Gastrocnemius medialis (tissue), 4 donors: ENCODE results near the gene IL1B. TPM values are rescaled to one million over a fixed set of nuclear protein-coding genes. Genes with fewer than 3 reads are reported as not detected.

Experiments used
- ATAC-seq, 2 donors: fragments of 150-250 bp; one replicate each; pipeline ENCODE4 v1.9.1; 2016
- DNase-seq, 2 donors: peaks; one replicate each; pipeline ENCODE4 v3.0.0-alpha.2; 2019
- H3K27ac ChIP-seq, 4 donors: fragments of 200-600 bp; sonication (generic); 1 replicate in 1 of 4; 2 replicates in 3 of 4; pipeline ENCODE4 v1.5.1; 2016 to 2018; ENCODE audit warnings: mild to moderate bottlenecking in 2 of 4, moderate library complexity in 1 of 4
- H3K27me3 ChIP-seq, 3 donors: fragments of 200-600 bp; sonication (generic) in 2 of 3; 1 replicate in 1 of 3; 2 replicates in 2 of 3; pipeline versions ENCODE4 v1.5.1 to v1.6.0; 2016 to 2019; ENCODE audit warnings: mild to moderate bottlenecking in 1 of 3, moderate library complexity in 1 of 3
- H3K36me3 ChIP-seq, 2 donors: fragments of 200-600 bp; sonication (generic) in 1 of 2; one replicate each; pipeline ENCODE4 v1.5.1; 2017 to 2018
- H3K4me1 ChIP-seq, 2 donors: fragments of 200-600 bp; sonication (generic) in 1 of 2; one replicate each; pipeline ENCODE4 v1.5.1; 2016 to 2017; ENCODE audit warnings: mild to moderate bottlenecking in 2 of 2
- H3K4me3 ChIP-seq, 4 donors: fragments of 200-600 bp; sonication (generic) in 3 of 4; 1 replicate in 1 of 4; 2 replicates in 3 of 4; pipeline ENCODE4 v1.5.1; 2016 to 2019; ENCODE audit warnings: mild to moderate bottlenecking in 2 of 4
- H3K9me3 ChIP-seq, 3 donors: fragments of 200-600 bp; sonication (generic) in 2 of 3; 1 replicate in 1 of 3; 2 replicates in 2 of 3; pipeline ENCODE4 v1.5.1; 2016 to 2019
- CTCF ChIP-seq, 5 experiments: fragments of 450-650 bp in 3 of 5; fragments of 200-600 bp in 2 of 5; sonication (generic) in 2 of 5; IDR thresholded peaks in 4 of 5; conservative IDR thresholded peaks in 1 of 5; 1 replicate in 4 of 5; 2 replicates in 1 of 5; pipeline ENCODE4 v1.5.1; 2016 to 2019; ENCODE audit warnings: antibody characterized with exemption in 5 of 5, mild to moderate bottlenecking in 3 of 5, moderate library complexity in 3 of 5
- POLR2A ChIP-seq, 2 donors: fragments of 450-650 bp; IDR thresholded peaks; one replicate each; pipeline ENCODE4 v1.6.1; 2017; ENCODE audit warnings: antibody characterized with exemption in 2 of 2, mild to moderate bottlenecking in 2 of 2, moderate library complexity in 2 of 2
- in situ Hi-C, 4 donors: fragments of 200-750 bp; cut with MboI; loops; one replicate each; pipeline versions ENCODE4 v1.15.0 to v1.8.0; 2017; ENCODE audit warnings: low sequenced_read_pairs in 4 of 4
- intact Hi-C: fragments of 100-400 bp; cut with DNase I; formaldehyde crosslinking; loops from one replicate; pipeline ENCODE4 v1.15.1; 2023; ENCODE audit warnings: low total_unique reads
- total RNA-seq, 4 donors: library from RNA; depleted of rRNA; stranded (reverse); fragments of >200 nt; gene quantifications; one replicate each; pipeline versions ENCODE4 v1.1.0 to v1.2.3, GENCODE V29; 2016

The IL1B gene
- total RNA-seq, 4 donors from 2014 or later = not detected

GRCh38 chr2:112850588-112850987 lies 14.0 kb upstream of the IL1B start:
- ATAC-seq (no peak), DNase-seq (no peak)
- H3K36me3 ChIP-seq = no peaks in the 10 kb centered on the region
- no peaks in the 10 kb centered on the region for H3K4me1 ChIP-seq
- in situ Hi-C loops = no loop called here
- H3K27me3 ChIP-seq = no peaks in the 10 kb centered on the region
- H3K4me3 ChIP-seq = no peak overlapping the region
- no peaks in the 10 kb centered on the region for H3K9me3 ChIP-seq
- H3K27ac ChIP-seq = no peak overlapping the region
- intact Hi-C loops = no loop called here
- TF ChIP-seq POLR2A (IDR thresholded peaks at IDR 0.05) (no peak), CTCF (IDR thresholded peaks at IDR 0.05 in 4 of 5, conservative IDR thresholded peaks at IDR 0.05 in 1 of 5) (no peak)

- ATAC-seq = no peak
- no peak overlapping the region for H3K27ac ChIP-seq
- in situ Hi-C loops (no loop called here), intact Hi-C loops (no loop called here)
- no peak for TF ChIP-seq POLR2A (IDR thresholded peaks at IDR 0.05)
- no peak for TF ChIP-seq CTCF (IDR thresholded peaks at IDR 0.05 in 4 of 5, conservative IDR thresholded peaks at IDR 0.05 in 1 of 5)
- DNase-seq = no peak
- H3K36me3 ChIP-seq = no peaks in the 10 kb centered on the region
- H3K27me3 ChIP-seq = no peaks in the 10 kb centered on the region
- no peaks in the 10 kb centered on the region for H3K9me3 ChIP-seq
- H3K4me1 ChIP-seq = no peaks in the 10 kb centered on the region
- H3K4me3 ChIP-seq = no peak overlapping the region
Measured at GRCh38 chr2:112849956-112850355, 13.4 kb upstream of the IL1B start.

- H3K36me3 ChIP-seq = no peaks in the 10 kb centered on the region
- TF ChIP-seq POLR2A (IDR thresholded peaks at IDR 0.05) = no peak
- in situ Hi-C loops (no loop called here), intact Hi-C loops (no loop called here)
- no peak for ATAC-seq
- no peaks in the 10 kb centered on the region for H3K4me1 ChIP-seq
- no peak for DNase-seq
- H3K27me3 ChIP-seq = no peaks in the 10 kb centered on the region
- H3K27ac ChIP-seq = no peak overlapping the region
- H3K4me3 ChIP-seq = no peak overlapping the region
- H3K9me3 ChIP-seq = no peaks in the 10 kb centered on the region
Measured at GRCh38 chr2:112848833-112849232, 12.3 kb upstream of the IL1B start.

GRCh38 chr2:112846031-112846430 lies 9.5 kb upstream of the IL1B start:
- no peak for DNase-seq
- Histone ChIP-seq H3K4me1 (no peaks in the 10 kb centered on the region), H3K27me3 (no peaks in the 10 kb centered on the region), H3K27ac (no peak overlapping the region), H3K36me3 (no peaks in the 10 kb centered on the region), H3K4me3 (no peak overlapping the region), H3K9me3 (no peaks in the 10 kb centered on the region)
- in situ Hi-C loops (no loop called here), intact Hi-C loops (no loop called here)
- ATAC-seq = no peak
- TF ChIP-seq POLR2A (IDR thresholded peaks at IDR 0.05) (no peak), CTCF (IDR thresholded peaks at IDR 0.05 in 4 of 5, conservative IDR thresholded peaks at IDR 0.05 in 1 of 5) (no peak)

GRCh38 chr2:112843836-112844235 lies 7.3 kb upstream of the IL1B start:
- no peak for TF ChIP-seq CTCF (IDR thresholded peaks at IDR 0.05 in 4 of 5, conservative IDR thresholded peaks at IDR 0.05 in 1 of 5)
- no peak for TF ChIP-seq POLR2A (IDR thresholded peaks at IDR 0.05)
- intact Hi-C loops = no loop called here
- no peaks in the 10 kb centered on the region for H3K4me1 ChIP-seq
- H3K9me3 ChIP-seq = no peaks in the 10 kb centered on the region
- ATAC-seq = no peak
- in situ Hi-C loops = no loop called here
- H3K27ac ChIP-seq = no peak overlapping the region
- no peaks in the 10 kb centered on the region for H3K36me3 ChIP-seq
- no peak overlapping the region for H3K4me3 ChIP-seq
- DNase-seq = no peak
- peaks cover 0 to 2% (median 0%) of the 10 kb centered on the region in 3 donors for H3K27me3 ChIP-seq
